Tibial nerve (tissue), 3 donors: ENCODE measurements around the gene CGB7.
"Not testable (repeated sequence)": the region's sequence is repeated elsewhere in the genome, so short reads cannot be mapped to it uniquely, and the experiment has no call there.

Source experiments
- POLR2A ChIP-seq, 2 donors: fragments of 450-650 bp; IDR thresholded peaks; one replicate each; pipeline ENCODE4 v1.6.1; 2017; ENCODE audit warnings: antibody characterized with exemption in 2 of 2, mild to moderate bottlenecking in 2 of 2, moderate library complexity in 2 of 2
- TF ChIP-seq, protein P1 (sequence below), 5 experiments: fragments of 200-600 bp in 3 of 5; fragments of 450-650 bp in 2 of 5; sonication (generic) in 3 of 5; IDR thresholded peaks; one replicate each; pipeline ENCODE4 v1.5.1; 2016 to 2019; ENCODE audit warnings: antibody characterized with exemption in 5 of 5, mild to moderate bottlenecking in 3 of 5, moderate library complexity in 2 of 5

DNA sequence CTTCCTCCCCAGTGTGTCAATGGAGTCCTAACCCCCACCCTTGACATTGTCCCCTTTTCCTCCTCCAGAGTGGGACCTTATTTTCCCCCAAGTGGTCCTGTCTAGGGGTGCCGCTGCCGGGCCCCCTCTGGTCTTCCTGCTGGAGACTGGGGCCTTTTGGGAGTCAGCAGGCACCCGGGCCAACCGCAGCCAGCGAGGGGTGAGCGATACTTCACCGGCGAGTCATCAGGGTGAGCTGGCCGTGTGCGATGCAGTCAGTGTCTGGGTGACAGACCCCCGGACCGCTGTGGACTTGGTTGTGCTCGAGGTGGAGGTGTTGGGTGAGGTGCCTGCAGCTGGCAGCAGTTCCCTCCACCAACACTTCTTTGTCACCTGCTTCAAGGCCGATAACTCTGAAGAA, 27.8 kb downstream of the CGB7 start:
- TF ChIP-seq, protein P1, sequence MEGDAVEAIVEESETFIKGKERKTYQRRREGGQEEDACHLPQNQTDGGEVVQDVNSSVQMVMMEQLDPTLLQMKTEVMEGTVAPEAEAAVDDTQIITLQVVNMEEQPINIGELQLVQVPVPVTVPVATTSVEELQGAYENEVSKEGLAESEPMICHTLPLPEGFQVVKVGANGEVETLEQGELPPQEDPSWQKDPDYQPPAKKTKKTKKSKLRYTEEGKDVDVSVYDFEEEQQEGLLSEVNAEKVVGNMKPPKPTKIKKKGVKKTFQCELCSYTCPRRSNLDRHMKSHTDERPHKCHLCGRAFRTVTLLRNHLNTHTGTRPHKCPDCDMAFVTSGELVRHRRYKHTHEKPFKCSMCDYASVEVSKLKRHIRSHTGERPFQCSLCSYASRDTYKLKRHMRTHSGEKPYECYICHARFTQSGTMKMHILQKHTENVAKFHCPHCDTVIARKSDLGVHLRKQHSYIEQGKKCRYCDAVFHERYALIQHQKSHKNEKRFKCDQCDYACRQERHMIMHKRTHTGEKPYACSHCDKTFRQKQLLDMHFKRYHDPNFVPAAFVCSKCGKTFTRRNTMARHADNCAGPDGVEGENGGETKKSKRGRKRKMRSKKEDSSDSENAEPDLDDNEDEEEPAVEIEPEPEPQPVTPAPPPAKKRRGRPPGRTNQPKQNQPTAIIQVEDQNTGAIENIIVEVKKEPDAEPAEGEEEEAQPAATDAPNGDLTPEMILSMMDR (IDR thresholded peaks at IDR 0.05): not testable (repeated sequence)
- TF ChIP-seq POLR2A (IDR thresholded peaks at IDR 0.05): not testable (repeated sequence)
